CD4-positive, alpha-beta T cell (primary cell): Measurements from ENCODE around the gene GPR27. TPM values are rescaled to one million over a fixed set of nuclear protein-coding genes. Genes with fewer than 3 reads are reported as not detected.

Experiments used
- ATAC-seq: fragments of 200-7000 bp; cut with Tn5 transposase; one replicate; pipeline ENCODE4 v1.10.0; 2022; ENCODE audit warnings: mild to moderate bottlenecking; ENCODE audit not compliant: poor library complexity
- CTCF ChIA-PET: fragments of 350-600 bp; sonication (Branson Sonifier 250); formaldehyde crosslinking; loops from one replicate; lab custom pipeline; 2021; ENCODE audit warnings: antibody characterized with exemption, inconsistent platforms; lab: Charles Lee
- POLR2A ChIA-PET: fragments of 350-600 bp; sonication (Branson Sonifier 250); formaldehyde crosslinking; loops from one replicate; lab custom pipeline; 2021; ENCODE audit warnings: antibody characterized with exemption, inconsistent platforms; lab: Charles Lee
- DNase-seq, 14 experiments: peaks; one replicate each; pipeline ENCODE4 v3.0.0-alpha.2; 2013 to 2020; ENCODE audit warnings: mixed read lengths in 2 of 14
- H3K27ac ChIP-seq, 2 donors: one replicate each; pipeline versions ENCODE4 v1.5.1 to v1.7.0; 2013; ENCODE audit warnings: low read length in 2 of 2, low read depth in 1 of 2, mild to moderate bottlenecking in 1 of 2
- H3K27me3 ChIP-seq, 2 experiments: 1 replicate in 1 of 2; 2 replicates in 1 of 2; pipeline versions ENCODE4 v1.6.1 to v1.7.0; 2013; ENCODE audit warnings: low read length in 2 of 2, control low read depth in 1 of 2, mild to moderate bottlenecking in 1 of 2, moderate library complexity in 1 of 2; ENCODE audit not compliant: insufficient read depth in 2 of 2, control insufficient read depth in 1 of 2
- H3K36me3 ChIP-seq: one replicate; pipeline ENCODE4 v1.6.1; 2013; ENCODE audit warnings: low read length, control low read depth; ENCODE audit not compliant: insufficient read depth
- H3K4me1 ChIP-seq: one replicate; pipeline ENCODE4 v1.6.1; 2013; ENCODE audit warnings: low read length, control low read depth; ENCODE audit not compliant: insufficient read depth
- H3K4me3 ChIP-seq: one replicate; pipeline ENCODE4 v1.5.1; 2013; ENCODE audit warnings: mild to moderate bottlenecking, low read length, moderate library complexity
- H3K9me3 ChIP-seq, 2 experiments: 1 replicate in 1 of 2; 2 replicates in 1 of 2; pipeline versions ENCODE4 v1.6.1 to v1.7.0; 2013; ENCODE audit warnings: low read length in 2 of 2, mild to moderate bottlenecking in 2 of 2, control low read depth in 1 of 2, moderate library complexity in 1 of 2; ENCODE audit not compliant: control insufficient read depth in 1 of 2, insufficient read depth in 1 of 2
- H3K27ac Mint-ChIP-seq: one replicate; pipeline ENCODE4 v1.8.0; 2020; ENCODE audit warnings: mixed read lengths
- H3K27me3 Mint-ChIP-seq: one replicate; pipeline ENCODE4 v1.8.0; 2021; ENCODE audit warnings: mixed read lengths
- H3K36me3 Mint-ChIP-seq: one replicate; pipeline ENCODE4 v1.8.0; 2021; ENCODE audit warnings: low read depth, mixed read lengths
- H3K4me1 Mint-ChIP-seq: one replicate; pipeline ENCODE4 v1.8.0; 2021; ENCODE audit warnings: low read depth, mixed read lengths
- H3K4me3 Mint-ChIP-seq: one replicate; pipeline ENCODE4 v1.8.0; 2020; ENCODE audit warnings: mild to moderate bottlenecking, mixed read lengths
- H3K9me3 Mint-ChIP-seq: one replicate; pipeline ENCODE4 v1.8.0; 2020; ENCODE audit warnings: mixed read lengths
- CTCF ChIP-seq: fragments of 200-600 bp; IDR thresholded peaks from one replicate; pipeline ENCODE4 v1.8.0; 2022; ENCODE audit warnings: antibody characterized with exemption, mild to moderate bottlenecking
- intact Hi-C, 2 experiments: fragments of 100-400 bp; cut with DNase I in 1 of 2; cut with micrococcal nuclease in 1 of 2; formaldehyde crosslinking; loops; one replicate each; pipeline versions ENCODE4 v1.15.1 to v1.9.0; 2023 to 2025; cut with DNase I, micrococcal nuclease
- total RNA-seq, 174 experiments: library from RNA in 2 of 174; stranded (reverse) in 2 of 174; gene quantifications; one replicate each; pipeline ENCODE4 v1.2.3 and lab custom pipeline; 2021 to 2026

Gene GPR27
- total RNA-seq, 2 experiments from 2014 or later, result 0.84 to 1.1 TPM

GRCh38 chr3:71705681-71706080, 48.0 kb upstream of the GPR27 start:
- Mint-ChIP-seq H3K9me3 (no peaks in the 10 kb centered on the region), H3K27me3 (no peaks in the 10 kb centered on the region), H3K27ac (peak overlapping the region; percentile 85), H3K36me3 (peaks cover 87% of the 10 kb centered on the region), H3K4me1 (peaks cover 94% of the 10 kb centered on the region), H3K4me3 (no peak overlapping the region)
- TF ChIP-seq CTCF, result no peak
- POLR2A ChIA-PET, result no interaction called here
- DNase-seq (no peak), ATAC-seq (no peak)
- intact Hi-C loops, result loop anchor here in 1 of 2 experiments (10.0 kb wide), 1 partner anchor 121 kb away; the partner anchor contains the start of gene FOXP1
- peaks cover 55% of the 10 kb centered on the region for H3K4me1 ChIP-seq
- no peaks in the 10 kb centered on the region for H3K27me3 ChIP-seq
- H3K4me3 ChIP-seq, result no peak overlapping the region
- H3K27ac ChIP-seq, result no peak overlapping the region
- peaks cover 56% of the 10 kb centered on the region for H3K36me3 ChIP-seq
- no peaks in the 10 kb centered on the region for H3K9me3 ChIP-seq
- CTCF ChIA-PET, result no interaction called here

GRCh38 chr3:71707595-71707994, 46.1 kb upstream of the GPR27 start:
- ChIA-PET POLR2A (interaction anchor here (1.4 kb wide), 1 partner anchor 10 kb away, joined by 4 read pairs; no protein-coding TSS in a partner anchor), CTCF (no interaction called here)
- ATAC-seq (no peak), DNase-seq (no peak)
- H3K4me1 ChIP-seq, result peaks cover 52% of the 10 kb centered on the region
- peaks cover 50% of the 10 kb centered on the region for H3K36me3 ChIP-seq
- H3K27me3 ChIP-seq, result no peaks in the 10 kb centered on the region
- H3K27ac ChIP-seq, result no peak overlapping the region
- Mint-ChIP-seq H3K9me3 (no peaks in the 10 kb centered on the region), H3K27me3 (no peaks in the 10 kb centered on the region), H3K27ac (peak overlapping the region; percentile 43), H3K36me3 (peaks cover 79% of the 10 kb centered on the region), H3K4me3 (no peak overlapping the region), H3K4me1 (peaks cover 93% of the 10 kb centered on the region)
- no peak for TF ChIP-seq CTCF
- H3K4me3 ChIP-seq, result no peak overlapping the region
- H3K9me3 ChIP-seq, result no peaks in the 10 kb centered on the region
- intact Hi-C loops, result loop anchor here in 1 of 2 experiments (10.0 kb wide), 1 partner anchor 123 kb away; the partner anchor contains the start of gene FOXP1

DNA sequence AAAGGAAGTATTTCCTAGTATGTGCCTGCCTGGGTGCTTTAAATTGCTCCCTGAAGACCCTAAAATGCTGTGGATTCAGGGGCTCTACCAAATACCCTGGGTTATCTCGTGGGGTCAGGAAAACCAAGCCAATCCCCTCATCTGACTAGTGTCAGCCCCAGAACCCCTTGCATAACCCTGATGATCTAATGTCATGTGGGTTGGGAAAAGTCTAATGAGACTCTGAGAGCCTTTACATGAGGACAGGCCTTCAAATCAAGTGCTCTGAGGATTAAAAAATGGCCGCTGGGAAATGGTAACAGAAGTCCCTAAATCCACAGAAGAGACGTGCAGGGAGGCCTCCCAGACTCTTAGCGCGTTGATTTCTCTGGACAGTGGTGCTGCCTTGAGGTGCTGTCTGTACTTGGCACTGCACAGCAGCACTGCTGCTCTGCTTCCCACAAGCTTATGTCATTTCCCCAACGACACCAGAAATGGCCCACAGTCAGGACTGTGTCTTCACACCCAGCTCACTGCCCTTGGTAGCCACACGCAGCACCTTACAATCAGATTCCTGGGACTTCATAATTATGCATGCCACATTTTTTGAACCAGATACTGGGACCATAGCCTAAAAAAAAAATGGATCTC, 45.1 kb upstream of the GPR27 start:
- Histone ChIP-seq H3K27me3 (no peaks in the 10 kb centered on the region), H3K4me1 (peaks cover 54% of the 10 kb centered on the region), H3K36me3 (peaks cover 50% of the 10 kb centered on the region), H3K4me3 (no peak overlapping the region), H3K9me3 (no peaks in the 10 kb centered on the region), H3K27ac (no peak overlapping the region)
- no peak for TF ChIP-seq CTCF
- no peak for DNase-seq
- peaks cover 77% of the 10 kb centered on the region for H3K36me3 Mint-ChIP-seq
- H3K9me3 Mint-ChIP-seq, result no peaks in the 10 kb centered on the region
- POLR2A ChIA-PET, result no interaction called here
- H3K27me3 Mint-ChIP-seq, result no peaks in the 10 kb centered on the region
- CTCF ChIA-PET, result no interaction called here
- intact Hi-C loops, result loop anchor here in 1 of 2 experiments (10.0 kb wide), 1 partner anchor 124 kb away; the partner anchor contains the start of gene FOXP1
- no peak overlapping the region for H3K27ac Mint-ChIP-seq
- H3K4me1 Mint-ChIP-seq, result peaks cover 93% of the 10 kb centered on the region
- no peak overlapping the region for H3K4me3 Mint-ChIP-seq
- no peak for ATAC-seq
